LNCAP (cell line): ENCODE measurements around the gene ENPP1.

Experiments used
- CTCF ChIP-seq: fragments of 450-650 bp; IDR thresholded peaks from 2 replicates; pipeline ENCODE4 v1.5.1; 2017; ENCODE audit warnings: mild to moderate bottlenecking

ENPP1 gene

GRCh38 chr6:131787079-131787478 is 20.7 kb upstream of the ENPP1 start:
- no peak for TF ChIP-seq CTCF

- TF ChIP-seq CTCF = no peak
Observed at GRCh38 chr6:131787766-131788712, 19.8 kb upstream of the ENPP1 start.

GRCh38 chr6:131789219-131789618 is 18.6 kb upstream of the ENPP1 start:
- TF ChIP-seq CTCF = no peak

GRCh38 chr6:131791476-131791875 is 16.3 kb upstream of the ENPP1 start:
- no peak for TF ChIP-seq CTCF

GRCh38 chr6:131792091-131792496 is 15.7 kb upstream of the ENPP1 start:
- TF ChIP-seq CTCF = no peak; the same call in 1 of the 2 replicates

- TF ChIP-seq CTCF = no peak
Observed at GRCh38 chr6:131795366-131795765, 12.5 kb upstream of the ENPP1 start.

GRCh38 chr6:131802347-131802746 is 5.5 kb upstream of the ENPP1 start:
- TF ChIP-seq CTCF = no peak
